ENCODE data around the gene DEXI.
A peak's percentile ranks its signal among the peaks of the same experiment; 100 is the strongest.
"Not testable (repeated sequence)": the region's sequence is repeated elsewhere in the genome, so short reads cannot be mapped to it uniquely, and the experiment has no call there.

DEXI gene

GRCh38 chr16:10926867-10927266, 15.4 kb downstream of the DEXI start:
- no peak for DNase-seq (ENCODE audit: low read depth in 2 of 2)

DNA sequence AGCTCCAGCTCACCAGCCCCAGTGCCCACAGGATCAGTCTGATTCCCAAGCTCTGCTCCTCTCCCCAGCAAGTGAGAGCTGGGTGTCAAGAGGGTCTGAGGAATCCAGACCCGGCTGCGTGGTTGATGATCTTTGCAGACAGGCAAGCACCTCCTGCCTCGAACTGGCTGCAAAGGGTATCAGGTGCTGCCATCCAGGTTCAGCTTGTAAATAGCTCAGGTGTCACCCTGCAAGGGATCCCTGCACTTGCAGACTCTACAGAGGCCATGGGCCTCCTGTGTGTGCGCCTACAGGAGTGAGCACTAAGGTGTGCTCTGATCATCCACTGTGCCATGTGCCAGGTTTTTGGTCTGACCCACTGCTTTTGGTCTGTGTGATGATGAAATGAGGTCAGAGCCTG, 16.2 kb downstream of the DEXI start:
- no peak for DNase-seq (ENCODE audit: low read depth in 2 of 2)

GRCh38 chr16:10925285-10925684, 17.0 kb downstream of the DEXI start:
- DNase-seq (ENCODE audit: low read depth in 2 of 2), result not testable (repeated sequence)

GRCh38 chr16:10923650-10924214, 18.5 kb downstream of the DEXI start:
- DNase-seq (ENCODE audit: low read depth in 2 of 2), result no peak

DNA sequence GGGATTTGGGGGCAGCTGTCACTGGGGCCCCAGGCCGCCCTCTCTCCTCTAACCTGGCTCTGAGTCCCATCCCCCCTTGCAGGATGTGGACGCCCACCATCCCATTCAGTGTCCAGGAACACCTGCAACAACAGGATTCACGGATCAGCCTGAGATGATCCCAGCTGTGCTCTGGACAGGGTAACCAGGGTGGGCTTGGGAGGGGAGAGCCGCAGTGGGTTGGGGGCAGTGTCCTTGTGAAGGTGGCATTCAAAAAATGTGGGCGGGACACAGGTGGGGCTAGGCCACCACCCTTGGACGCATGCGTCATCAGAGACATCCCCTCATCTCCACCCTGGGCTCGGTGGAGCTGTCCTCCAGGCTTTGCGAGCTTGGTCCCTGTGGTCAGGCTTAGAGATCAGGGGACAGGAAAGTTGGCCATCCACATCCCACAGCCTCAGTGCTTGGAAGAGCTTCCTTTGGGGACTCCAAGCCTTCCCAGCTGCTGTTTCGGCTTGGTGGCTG, 19.1 kb downstream of the DEXI start:
- no peak for DNase-seq (ENCODE audit: low read depth in 2 of 2)

- no peak for DNase-seq (ENCODE audit: low read depth in 2 of 2)
Observed at GRCh38 chr16:10922328-10923145, 19.7 kb downstream of the DEXI start.

GRCh38 chr16:10921536-10922327, 20.5 kb downstream of the DEXI start:
- DNase-seq (ENCODE audit: low read depth in 2 of 2), result no peak

- no peak for DNase-seq (ENCODE audit: low read depth in 2 of 2)
Observed at GRCh38 chr16:10920726-10921427, 21.4 kb downstream of the DEXI start.

DNA sequence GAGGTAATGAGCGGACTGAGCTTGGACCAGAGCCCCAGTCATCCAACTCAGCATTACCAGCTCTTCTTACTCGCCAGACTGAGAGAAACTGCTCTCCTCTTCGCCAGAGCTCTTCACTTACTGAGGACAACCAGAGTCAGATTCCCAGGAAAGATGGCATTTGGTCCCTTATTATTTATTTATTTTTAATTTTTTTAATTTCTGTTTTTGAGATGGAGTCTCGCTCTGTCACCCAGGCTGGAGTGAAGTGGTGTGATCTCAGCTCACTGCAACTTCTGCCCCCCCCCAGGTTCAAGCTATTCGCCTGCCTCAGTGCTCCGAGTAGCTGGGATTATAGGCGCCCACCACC, 23.3 kb downstream of the DEXI start:
- DNase-seq (ENCODE audit: low read depth in 2 of 2), result no peak

GRCh38 chr16:10918294-10919002, 23.8 kb downstream of the DEXI start:
- DNase-seq (ENCODE audit: low read depth in 2 of 2), result peak; percentile 76 to 88

DNA sequence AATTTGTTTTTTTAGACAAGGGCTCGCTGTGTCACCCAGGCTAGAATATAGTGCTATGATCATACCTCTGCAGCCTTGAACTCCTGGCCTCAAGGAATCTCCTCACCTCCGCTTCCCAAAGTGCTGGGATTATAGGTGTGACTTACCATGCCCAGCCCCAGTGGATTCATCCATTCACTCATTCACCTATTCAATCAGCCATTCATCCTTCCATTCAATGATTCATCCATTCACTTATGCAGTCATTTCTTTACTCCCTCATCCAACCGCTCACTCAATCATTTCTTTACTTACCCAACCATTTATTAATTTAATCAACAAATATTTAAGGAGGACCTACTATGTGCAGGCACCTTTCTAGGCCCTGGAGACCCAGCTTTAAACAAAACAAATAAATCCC, 25.7 kb downstream of the DEXI start:
- DNase-seq (ENCODE audit: low read depth in 2 of 2), result no peak

- DNase-seq (ENCODE audit: low read depth in 2 of 2), result no peak
Observed at GRCh38 chr16:10911267-10911666, 31.0 kb downstream of the DEXI start.

- DNase-seq (ENCODE audit: low read depth in 2 of 2), result no peak
Observed at GRCh38 chr16:10907757-10908045, 34.6 kb downstream of the DEXI start.

GRCh38 chr16:10906914-10907756, 35.1 kb downstream of the DEXI start:
- DNase-seq (ENCODE audit: low read depth in 2 of 2), result no peak

DNA sequence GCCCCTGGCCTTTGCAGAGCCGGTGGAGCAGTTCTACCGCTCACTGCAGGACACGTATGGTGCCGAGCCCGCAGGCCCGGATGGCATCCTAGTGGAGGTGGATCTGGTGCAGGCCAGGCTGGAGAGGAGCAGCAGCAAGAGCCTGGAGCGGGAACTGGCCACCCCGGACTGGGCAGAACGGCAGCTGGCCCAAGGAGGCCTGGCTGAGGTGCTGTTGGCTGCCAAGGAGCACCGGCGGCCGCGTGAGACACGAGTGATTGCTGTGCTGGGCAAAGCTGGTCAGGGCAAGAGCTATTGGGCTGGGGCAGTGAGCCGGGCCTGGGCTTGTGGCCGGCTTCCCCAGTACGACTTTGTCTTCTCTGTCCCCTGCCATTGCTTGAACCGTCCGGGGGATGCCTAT, 35.8 kb downstream of the DEXI start:
- DNase-seq (ENCODE audit: low read depth in 2 of 2), result no peak

- no peak for DNase-seq (ENCODE audit: low read depth in 2 of 2)
Observed at GRCh38 chr16:10902999-10903398, 39.3 kb downstream of the DEXI start.

GRCh38 chr16:10897134-10897533, 45.1 kb downstream of the DEXI start:
- DNase-seq (ENCODE audit: low read depth in 2 of 2), result no peak

DNA sequence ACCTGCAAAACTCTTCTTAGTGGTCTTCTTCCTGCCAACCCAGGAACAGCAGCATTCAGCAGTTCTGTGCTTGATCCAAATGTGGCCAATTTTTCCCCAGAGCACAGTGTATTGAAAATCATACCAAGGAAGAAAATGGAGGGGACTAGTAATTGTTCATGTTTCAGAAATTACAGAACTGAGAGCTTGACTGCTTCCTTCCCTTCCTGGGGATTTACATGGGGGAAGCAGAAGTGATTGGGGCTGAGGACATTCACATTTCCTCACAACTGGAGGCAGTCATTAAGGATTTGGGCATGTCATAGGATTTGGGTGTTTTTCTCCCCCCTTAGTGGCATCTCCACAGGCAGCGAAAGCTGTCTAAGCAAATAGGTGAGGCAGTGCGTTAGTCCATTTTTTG, 45.5 kb downstream of the DEXI start:
- DNase-seq (ENCODE audit: low read depth in 2 of 2), result no peak

DNA sequence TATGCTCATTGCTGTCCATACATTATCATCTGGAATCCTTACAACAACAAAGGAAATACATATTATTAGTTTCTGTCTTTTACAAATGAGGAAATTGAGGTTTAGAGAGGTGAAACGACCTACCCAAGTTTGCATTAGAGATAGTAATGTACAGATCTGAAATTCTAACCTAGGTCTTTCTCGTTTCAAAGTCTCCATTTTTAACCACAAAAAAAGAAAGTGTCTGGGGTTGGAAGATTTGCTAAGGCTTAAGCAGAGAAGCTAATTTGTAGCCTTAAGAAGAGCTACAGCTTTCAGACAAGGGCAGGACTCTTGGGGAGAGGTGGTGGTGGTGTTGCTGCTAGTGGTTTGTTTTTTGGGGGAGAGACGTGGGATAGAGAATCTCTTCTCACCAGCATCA, 46.1 kb downstream of the DEXI start:
- DNase-seq (ENCODE audit: low read depth in 2 of 2), result no peak

DNA sequence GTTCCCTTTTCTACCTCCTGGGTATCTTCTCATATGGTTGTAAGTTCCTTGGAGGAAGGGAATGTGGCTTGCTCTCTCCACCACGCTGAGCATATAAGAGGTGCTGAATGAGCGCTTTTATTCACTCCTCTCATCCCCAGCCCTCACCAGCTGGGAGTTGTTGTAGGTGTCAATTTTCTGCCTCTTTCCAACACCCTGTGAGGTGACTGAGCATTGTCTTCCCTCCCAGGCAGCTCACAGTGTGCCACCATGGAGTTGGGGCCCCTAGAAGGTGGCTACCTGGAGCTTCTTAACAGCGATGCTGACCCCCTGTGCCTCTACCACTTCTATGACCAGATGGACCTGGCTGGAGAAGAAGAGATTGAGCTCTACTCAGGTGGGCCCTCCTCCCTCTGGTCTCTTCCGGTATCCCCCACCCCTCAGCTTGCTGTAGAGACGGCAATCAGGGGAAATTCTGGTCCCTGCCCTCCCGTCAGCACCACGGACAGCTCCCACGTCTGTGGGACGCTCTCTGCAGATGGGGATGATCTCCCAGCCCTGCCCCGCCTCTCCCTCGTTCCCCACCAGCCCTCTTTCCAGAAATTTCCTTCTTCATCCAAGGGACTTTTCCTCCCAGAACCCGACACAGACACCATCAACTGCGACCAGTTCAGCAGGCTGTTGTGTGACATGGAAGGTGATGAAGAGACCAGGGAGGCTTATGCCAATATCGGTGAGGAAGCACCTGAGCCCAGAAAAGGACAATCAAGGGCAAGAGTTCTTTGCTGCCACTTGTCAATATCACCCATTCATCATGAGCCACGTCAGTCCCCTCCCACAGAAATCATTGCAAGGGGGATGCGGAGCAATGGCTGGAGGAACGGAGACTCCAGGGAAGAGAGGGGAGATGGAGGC, 47.0 kb downstream of the DEXI start:
- DNase-seq (ENCODE audit: low read depth in 2 of 2), result peak in 1 of 2 donors; percentile 24

All from activated CD4-positive, alpha-beta T cell treated with anti-CD3 and anti-CD28 coated beads for 24 hours (primary cell).